Measurements from ENCODE around the gene PDX1. TPM values are rescaled to one million over a fixed set of nuclear protein-coding genes. Genes with fewer than 3 reads are reported as not detected.

PDX1 gene
- total RNA-seq, 1 donor from 2014 or later = not detected

GRCh38 chr13:27952876-27953675 is 33.3 kb downstream of the PDX1 start:
- Histone ChIP-seq H3K4me3 (peak overlapping the region; percentile 43), H3K9me3 (no peaks in the 10 kb centered on the region), H3K4me1 (peaks cover 15% of the 10 kb centered on the region), H3K27me3 (peaks cover 80% of the 10 kb centered on the region), H3K36me3 (no peaks in the 10 kb centered on the region), H3K27ac (peak overlapping the region; percentile 42)
- TF ChIP-seq CTCF (IDR thresholded peaks at IDR 0.05) = no peak
- DNase-seq = no peak
- intact Hi-C loops (cut with DNase I) = no loop called here
- ATAC-seq = peak; percentile 65

GRCh38 chr13:27953676-27954405 is 34.0 kb downstream of the PDX1 start:
- peak overlapping the region; percentile 42 for H3K27ac ChIP-seq
- TF ChIP-seq CTCF (IDR thresholded peaks at IDR 0.05) = peak; percentile 84
- H3K27me3 ChIP-seq = peaks cover 87% of the 10 kb centered on the region
- H3K4me3 ChIP-seq = peak overlapping the region; percentile 43
- no peaks in the 10 kb centered on the region for H3K36me3 ChIP-seq
- no peaks in the 10 kb centered on the region for H3K9me3 ChIP-seq
- intact Hi-C loops (cut with DNase I) = no loop called here
- DNase-seq = peak; percentile 91
- peak; percentile 97 for ATAC-seq
- peaks cover 15% of the 10 kb centered on the region for H3K4me1 ChIP-seq

GRCh38 chr13:27954406-27954851 is 34.6 kb downstream of the PDX1 start:
- Histone ChIP-seq H3K9me3 (no peaks in the 10 kb centered on the region), H3K27me3 (peaks cover 93% of the 10 kb centered on the region), H3K4me1 (peaks cover 15% of the 10 kb centered on the region), H3K4me3 (peak overlapping the region; percentile 43), H3K36me3 (no peaks in the 10 kb centered on the region), H3K27ac (no peak overlapping the region)
- intact Hi-C loops (cut with DNase I) = no loop called here
- no peak for TF ChIP-seq CTCF (IDR thresholded peaks at IDR 0.05)
- DNase-seq (peak; percentile 68), ATAC-seq (peak; percentile 66)

- intact Hi-C loops (cut with DNase I) = no loop called here
- Histone ChIP-seq H3K4me1 (peaks cover 20% of the 10 kb centered on the region), H3K27me3 (peaks cover 93% of the 10 kb centered on the region), H3K4me3 (no peak overlapping the region), H3K9me3 (no peaks in the 10 kb centered on the region), H3K36me3 (no peaks in the 10 kb centered on the region), H3K27ac (no peak overlapping the region)
- DNase-seq (no peak), ATAC-seq (no peak)
- TF ChIP-seq CTCF (IDR thresholded peaks at IDR 0.05) = no peak
Observed at GRCh38 chr13:27955014-27955591, 35.3 kb downstream of the PDX1 start.

GRCh38 chr13:27956576-27957300 is 36.9 kb downstream of the PDX1 start:
- no peak for TF ChIP-seq CTCF (IDR thresholded peaks at IDR 0.05)
- no peaks in the 10 kb centered on the region for H3K36me3 ChIP-seq
- no peak overlapping the region for H3K4me3 ChIP-seq
- peaks cover 96% of the 10 kb centered on the region for H3K27me3 ChIP-seq
- no peak for ATAC-seq
- no peak overlapping the region for H3K27ac ChIP-seq
- DNase-seq = no peak
- no peaks in the 10 kb centered on the region for H3K9me3 ChIP-seq
- H3K4me1 ChIP-seq = peaks cover 31% of the 10 kb centered on the region
- intact Hi-C loops (cut with DNase I) = no loop called here

All from upper lobe of right lung (tissue), 1 donor.